Measurements from ENCODE around the gene APBA2.

DNA sequence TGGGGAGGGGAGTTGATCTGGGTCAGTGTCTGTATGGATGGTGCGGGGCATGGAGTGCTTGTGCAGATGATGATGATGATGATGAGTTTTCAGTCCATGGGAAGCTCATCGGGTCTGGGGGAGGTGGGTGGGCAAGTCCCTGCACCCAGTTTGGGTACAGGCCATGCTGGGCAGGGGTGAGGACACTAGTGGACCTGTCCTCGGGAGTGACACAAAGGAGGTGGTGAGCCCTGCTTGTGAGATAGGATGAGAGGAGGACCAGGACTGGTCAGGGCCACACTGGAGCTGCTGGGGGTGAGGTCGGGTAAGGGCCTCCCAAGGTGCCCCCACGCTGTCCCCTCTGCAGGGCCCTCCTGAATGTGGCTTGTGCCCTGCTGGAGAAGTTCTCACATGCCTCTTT is 177.9 kb downstream of the APBA2 start:
- TF ChIP-seq, protein P1, sequence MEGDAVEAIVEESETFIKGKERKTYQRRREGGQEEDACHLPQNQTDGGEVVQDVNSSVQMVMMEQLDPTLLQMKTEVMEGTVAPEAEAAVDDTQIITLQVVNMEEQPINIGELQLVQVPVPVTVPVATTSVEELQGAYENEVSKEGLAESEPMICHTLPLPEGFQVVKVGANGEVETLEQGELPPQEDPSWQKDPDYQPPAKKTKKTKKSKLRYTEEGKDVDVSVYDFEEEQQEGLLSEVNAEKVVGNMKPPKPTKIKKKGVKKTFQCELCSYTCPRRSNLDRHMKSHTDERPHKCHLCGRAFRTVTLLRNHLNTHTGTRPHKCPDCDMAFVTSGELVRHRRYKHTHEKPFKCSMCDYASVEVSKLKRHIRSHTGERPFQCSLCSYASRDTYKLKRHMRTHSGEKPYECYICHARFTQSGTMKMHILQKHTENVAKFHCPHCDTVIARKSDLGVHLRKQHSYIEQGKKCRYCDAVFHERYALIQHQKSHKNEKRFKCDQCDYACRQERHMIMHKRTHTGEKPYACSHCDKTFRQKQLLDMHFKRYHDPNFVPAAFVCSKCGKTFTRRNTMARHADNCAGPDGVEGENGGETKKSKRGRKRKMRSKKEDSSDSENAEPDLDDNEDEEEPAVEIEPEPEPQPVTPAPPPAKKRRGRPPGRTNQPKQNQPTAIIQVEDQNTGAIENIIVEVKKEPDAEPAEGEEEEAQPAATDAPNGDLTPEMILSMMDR (tag by site-specific recombination; IDR thresholded peaks at IDR 0.05), result no peak
- TF ChIP-seq ZNF121 (tag by site-specific recombination; IDR thresholded peaks at IDR 0.05) (no peak), ATF2 (tag by site-specific recombination; IDR thresholded peaks at IDR 0.05; ENCODE audit: low read depth) (no peak), ZNF555 (tag by site-specific recombination; conservative IDR thresholded peaks at IDR 0.05) (no peak)
